K562 (cell line): ENCODE results near the gene TWSG1.

Source experiments
- C11orf30 ChIP-seq: fragments of 450-650 bp; IDR thresholded peaks from 2 replicates; pipeline ENCODE4 v1.6.1; 2016; ENCODE audit warnings: low read depth, mild to moderate bottlenecking
- CEBPB ChIP-seq: fragments of 450-650 bp; IDR thresholded peaks from 2 replicates; pipeline ENCODE4 v1.6.1; 2016; ENCODE audit warnings: missing genetic modification characterization, missing compliant biosample characterization
- CTCF ChIP-seq, 3 experiments: IDR thresholded peaks in 2 of 3; conservative IDR thresholded peaks in 1 of 3; 2 replicates each; pipeline ENCODE4 v1.5.1; 2011 to 2012; ENCODE audit warnings: low read length in 3 of 3, mild to moderate bottlenecking in 3 of 3, control low read depth in 2 of 3, improper control_type of control experiment in 1 of 3, inconsistent platforms in 1 of 3, low read depth in 1 of 3, mixed read lengths in 1 of 3, moderate library complexity in 1 of 3; ENCODE audit not compliant: insufficient read depth in 2 of 3
- FOS ChIP-seq: IDR thresholded peaks from 3 replicates; pipeline ENCODE4 v1.6.1; 2011; ENCODE audit not compliant: insufficient read length; ENCODE audit errors: extremely low read depth
- TF ChIP-seq, protein P1 (sequence below): sonication (generic); formaldehyde crosslinking; IDR thresholded peaks from 2 replicates; pipeline ENCODE4 v1.8.1; 2022; ENCODE audit warnings: missing genetic modification reagents

DNA sequence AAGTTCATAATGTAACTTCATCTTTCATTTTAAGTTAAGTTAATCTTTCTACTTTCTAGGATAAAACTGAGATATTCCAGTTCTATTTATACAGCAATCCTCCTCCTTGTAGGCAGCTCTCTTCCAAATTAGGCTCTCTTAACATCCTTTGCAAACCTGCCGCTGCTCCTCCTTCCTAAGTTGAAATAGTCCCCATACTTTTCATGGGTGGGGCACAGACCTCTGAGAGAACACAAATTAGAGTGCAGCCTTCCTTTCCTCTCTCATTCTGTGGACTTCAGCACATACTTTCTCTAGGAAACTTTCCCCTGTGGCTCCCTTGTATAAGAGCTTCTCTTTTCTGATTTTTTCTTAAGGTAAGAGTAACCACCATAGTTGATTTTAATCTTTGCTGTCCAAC is 28.3 kb downstream of the TWSG1 start:
- no peak for TF ChIP-seq CTCF (IDR thresholded peaks at IDR 0.05 in 2 of 3, conservative IDR thresholded peaks at IDR 0.05 in 1 of 3; ENCODE audit: insufficient read depth in 2 of 3, low read depth in 1 of 3, low read length in 3 of 3)
- TF ChIP-seq FOS, result no peak
- TF ChIP-seq C11orf30, result no peak
- TF ChIP-seq, protein P1, sequence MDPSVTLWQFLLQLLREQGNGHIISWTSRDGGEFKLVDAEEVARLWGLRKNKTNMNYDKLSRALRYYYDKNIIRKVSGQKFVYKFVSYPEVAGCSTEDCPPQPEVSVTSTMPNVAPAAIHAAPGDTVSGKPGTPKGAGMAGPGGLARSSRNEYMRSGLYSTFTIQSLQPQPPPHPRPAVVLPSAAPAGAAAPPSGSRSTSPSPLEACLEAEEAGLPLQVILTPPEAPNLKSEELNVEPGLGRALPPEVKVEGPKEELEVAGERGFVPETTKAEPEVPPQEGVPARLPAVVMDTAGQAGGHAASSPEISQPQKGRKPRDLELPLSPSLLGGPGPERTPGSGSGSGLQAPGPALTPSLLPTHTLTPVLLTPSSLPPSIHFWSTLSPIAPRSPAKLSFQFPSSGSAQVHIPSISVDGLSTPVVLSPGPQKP (CRISPR knock-in tag), result no peak
- TF ChIP-seq CEBPB, result no peak
